ENCODE results near the gene SYNE4.
"Not testable (repeated sequence)": the region's sequence is repeated elsewhere in the genome, so short reads cannot be mapped to it uniquely, and the experiment has no call there.

The SYNE4 gene

DNA sequence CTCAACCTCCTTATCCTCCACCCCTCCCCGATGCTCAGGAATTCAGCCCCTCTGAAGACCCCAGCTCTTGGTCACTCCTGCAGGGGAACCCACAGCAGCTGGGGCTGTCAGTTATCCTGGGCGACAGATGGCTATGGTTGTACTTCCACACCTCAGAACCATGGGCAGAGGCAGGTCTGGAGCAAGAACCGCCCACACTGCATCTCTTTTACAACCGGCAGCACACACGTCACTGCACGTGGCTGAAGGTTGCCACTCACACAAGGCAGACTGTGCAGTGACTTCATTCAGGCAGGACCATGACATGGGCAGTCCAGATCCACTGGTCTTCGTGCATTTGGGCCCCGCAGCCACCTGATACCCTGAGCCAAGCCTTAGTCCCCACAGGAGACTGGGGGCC is 35.1 kb downstream of the SYNE4 start:
- 47 to 48% methylated on average over 8 of the region's 8 CpGs for WGBS, 2 experiments
- Histone ChIP-seq H3K27ac (ENCODE audit: insufficient read depth, low read depth, low read length, poor library complexity, severe bottlenecking) (no peak overlapping the region), H3K4me1 (ENCODE audit: control insufficient read depth, insufficient read depth, low read length) (no peaks in the 10 kb centered on the region), H3K27me3 (ENCODE audit: control insufficient read depth, insufficient read depth, low read length, poor library complexity, severe bottlenecking) (no peaks in the 10 kb centered on the region), H3K9me3 (ENCODE audit: control insufficient read depth, low read length) (no peaks in the 10 kb centered on the region), H3K36me3 (ENCODE audit: control insufficient read depth, insufficient read depth, low read length) (no peaks in the 10 kb centered on the region), H3K4me3 (ENCODE audit: insufficient read depth, low read depth, low read length) (no peak overlapping the region)

DNA sequence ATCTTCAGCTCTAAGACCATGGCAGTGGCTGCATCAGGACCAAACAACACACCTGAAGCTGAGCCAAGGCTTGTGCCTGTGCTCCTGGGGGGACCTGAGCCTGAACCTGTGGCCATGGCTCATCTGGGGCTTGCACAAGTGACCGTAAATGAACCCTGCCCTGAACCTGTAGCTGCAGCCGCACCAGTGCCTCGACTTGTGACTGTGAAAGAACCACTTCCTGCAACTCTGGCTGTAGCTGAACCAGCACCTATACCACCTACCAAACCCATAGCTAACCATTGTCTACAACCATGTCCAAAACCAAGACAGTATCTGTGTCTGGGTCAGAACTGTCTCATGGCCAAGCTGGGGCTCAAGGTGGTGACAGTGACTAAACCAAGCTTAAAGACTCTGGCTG is 41.8 kb downstream of the SYNE4 start:
- Histone ChIP-seq H3K9me3 (ENCODE audit: control insufficient read depth, low read length) (no peaks in the 10 kb centered on the region), H3K36me3 (ENCODE audit: control insufficient read depth, insufficient read depth, low read length) (no peaks in the 10 kb centered on the region), H3K27ac (ENCODE audit: insufficient read depth, low read depth, low read length, poor library complexity, severe bottlenecking) (no peak overlapping the region), H3K4me3 (ENCODE audit: insufficient read depth, low read depth, low read length) (no peak overlapping the region), H3K27me3 (ENCODE audit: control insufficient read depth, insufficient read depth, low read length, poor library complexity, severe bottlenecking) (no peaks in the 10 kb centered on the region), H3K4me1 (ENCODE audit: control insufficient read depth, insufficient read depth, low read length) (no peaks in the 10 kb centered on the region)
- WGBS, 2 experiments = 82% methylated on average over 3 of the region's 3 CpGs

DNA sequence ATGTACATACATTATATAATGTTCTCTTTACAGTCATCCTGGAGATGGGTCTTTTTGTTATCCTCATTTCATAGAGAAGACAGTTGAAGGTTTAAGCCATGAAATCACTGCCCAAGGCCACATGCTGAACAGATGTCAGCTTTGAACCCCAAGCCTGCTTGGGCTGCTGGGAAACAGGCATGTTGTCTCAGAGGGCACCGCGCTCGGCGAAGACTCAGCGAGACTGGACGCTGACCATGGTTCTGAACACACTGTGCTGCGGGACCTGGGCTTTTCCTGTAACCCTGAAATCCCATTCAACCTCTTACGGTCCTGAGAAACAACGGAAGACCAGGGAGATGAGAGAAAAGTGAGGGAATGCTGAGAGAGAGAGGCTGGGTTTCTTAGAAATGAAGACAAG is 45.1 kb downstream of the SYNE4 start:
- H3K4me1 ChIP-seq (ENCODE audit: control insufficient read depth, insufficient read depth, low read length) = no peaks in the 10 kb centered on the region
- peaks cover 29% of the 10 kb centered on the region for H3K27me3 ChIP-seq (ENCODE audit: control insufficient read depth, insufficient read depth, low read length, poor library complexity, severe bottlenecking)
- H3K9me3 ChIP-seq (ENCODE audit: control insufficient read depth, low read length) = no peaks in the 10 kb centered on the region
- H3K27ac ChIP-seq (ENCODE audit: insufficient read depth, low read depth, low read length, poor library complexity, severe bottlenecking) = no peak overlapping the region
- WGBS, 2 experiments = 1 to 7% methylated on average over 9 of the region's 9 CpGs
- H3K4me3 ChIP-seq (ENCODE audit: insufficient read depth, low read depth, low read length) = no peak overlapping the region
- H3K36me3 ChIP-seq (ENCODE audit: control insufficient read depth, insufficient read depth, low read length) = no peaks in the 10 kb centered on the region

DNA sequence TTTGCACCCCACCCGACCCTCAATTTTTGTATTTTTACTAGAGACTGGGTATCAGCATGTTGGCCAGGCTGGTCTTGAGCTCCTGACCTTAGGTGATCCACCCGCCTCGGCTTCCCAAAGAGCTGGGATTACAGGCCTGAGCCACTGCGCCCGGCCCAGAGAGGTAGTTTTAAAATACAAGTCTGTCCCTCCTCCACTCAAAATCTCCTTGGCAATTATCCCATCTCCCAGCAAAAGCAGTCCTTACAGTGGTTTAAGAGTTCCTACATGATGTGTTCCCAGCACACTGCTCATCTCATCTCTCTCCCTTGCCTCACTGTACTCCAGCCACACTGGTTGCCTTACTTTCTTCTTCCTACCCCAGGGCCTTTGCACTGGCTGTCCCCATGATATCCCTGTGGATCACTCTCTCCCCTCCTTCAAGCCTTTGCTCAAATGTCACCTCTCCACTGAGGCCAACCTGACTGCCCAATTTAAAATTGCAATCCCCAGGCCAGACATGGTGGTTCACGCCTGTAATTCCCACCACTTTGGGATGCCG is 48.1 kb downstream of the SYNE4 start:
- Histone ChIP-seq H3K36me3 (ENCODE audit: control insufficient read depth, insufficient read depth, low read length) (no peaks in the 10 kb centered on the region), H3K4me3 (ENCODE audit: insufficient read depth, low read depth, low read length) (no peak overlapping the region), H3K27me3 (ENCODE audit: control insufficient read depth, insufficient read depth, low read length, poor library complexity, severe bottlenecking) (peaks cover 51% of the 10 kb centered on the region), H3K4me1 (ENCODE audit: control insufficient read depth, insufficient read depth, low read length) (no peaks in the 10 kb centered on the region), H3K9me3 (ENCODE audit: control insufficient read depth, low read length) (no peaks in the 10 kb centered on the region), H3K27ac (ENCODE audit: insufficient read depth, low read depth, low read length, poor library complexity, severe bottlenecking) (no peak overlapping the region)
- WGBS, 2 experiments = 90 to 94% methylated on average over 7 of the region's 7 CpGs

DNA sequence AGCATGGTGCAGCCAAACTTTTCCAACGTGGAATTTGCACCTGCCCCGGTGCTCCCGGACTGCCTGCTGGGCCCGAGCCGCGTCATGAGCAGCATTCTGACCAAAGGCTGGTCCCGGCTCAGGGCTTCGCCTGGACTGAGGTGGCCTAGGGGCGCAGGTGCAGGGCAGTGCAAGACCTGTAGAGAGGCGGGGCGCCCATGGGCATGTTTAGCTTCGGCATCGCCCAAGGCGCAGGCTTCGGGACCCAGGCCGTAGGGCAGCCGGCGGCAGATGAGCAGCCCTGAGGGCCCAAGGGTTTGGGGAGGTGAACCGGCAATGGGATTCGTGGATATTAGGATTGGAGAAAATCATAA is 48.7 kb downstream of the SYNE4 start:
- Histone ChIP-seq H3K4me3 (ENCODE audit: insufficient read depth, low read depth, low read length) (no peak overlapping the region), H3K9me3 (ENCODE audit: control insufficient read depth, low read length) (no peaks in the 10 kb centered on the region), H3K4me1 (ENCODE audit: control insufficient read depth, insufficient read depth, low read length) (no peaks in the 10 kb centered on the region), H3K27me3 (ENCODE audit: control insufficient read depth, insufficient read depth, low read length, poor library complexity, severe bottlenecking) (peaks cover 51% of the 10 kb centered on the region), H3K36me3 (ENCODE audit: control insufficient read depth, insufficient read depth, low read length) (no peaks in the 10 kb centered on the region), H3K27ac (ENCODE audit: insufficient read depth, low read depth, low read length, poor library complexity, severe bottlenecking) (no peak overlapping the region)
- 72 to 74% methylated on average over 18 to 20 of the region's 20 CpGs for WGBS, 2 experiments

DNA sequence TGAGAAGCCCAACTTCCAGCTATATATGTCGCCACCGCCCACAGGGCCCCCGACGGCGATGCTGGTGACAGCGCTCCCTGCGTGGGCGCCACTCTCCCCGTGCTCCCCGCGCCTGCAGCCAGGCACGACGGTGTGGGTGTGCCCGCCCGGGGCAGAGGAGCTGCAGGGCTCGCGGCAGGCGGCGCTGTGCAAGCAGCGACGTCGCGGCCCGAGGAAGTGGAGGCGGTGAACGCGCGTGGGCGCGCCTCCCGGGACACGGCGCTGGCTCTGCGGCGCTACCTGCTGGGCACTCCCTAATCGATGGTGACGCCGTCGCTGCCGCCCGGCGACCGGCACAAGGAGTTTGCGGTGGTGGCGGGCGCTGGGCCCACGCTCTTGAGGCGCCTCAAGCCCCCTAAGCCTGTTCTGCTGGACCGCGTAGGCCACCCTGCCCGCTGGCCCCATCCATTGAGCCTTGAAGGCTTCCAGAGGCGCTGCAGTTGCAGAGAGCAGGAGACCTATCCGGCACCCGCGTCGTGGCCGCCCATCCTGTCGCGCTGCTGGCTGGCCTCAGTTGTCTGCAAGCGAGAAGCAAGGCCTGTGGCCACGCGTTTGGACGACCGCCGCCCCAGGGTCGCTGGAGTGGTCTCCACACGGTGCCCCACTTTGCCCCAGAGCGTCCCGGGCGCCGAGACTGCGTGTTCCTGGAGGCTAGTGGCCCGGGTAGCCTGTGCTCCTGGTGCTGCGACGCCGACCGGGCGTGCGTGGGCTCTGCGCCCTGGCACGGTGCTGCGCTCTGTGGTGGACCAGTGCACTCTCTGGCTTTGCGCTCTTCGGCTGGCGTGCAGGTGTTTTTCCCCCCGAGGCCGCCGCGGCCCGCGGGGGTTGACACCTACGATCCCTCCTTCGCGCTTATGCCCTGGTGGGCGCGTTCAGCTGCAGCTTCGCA is 49.3 kb downstream of the SYNE4 start:
- Histone ChIP-seq H3K9me3 (ENCODE audit: control insufficient read depth, low read length) (no peaks in the 10 kb centered on the region), H3K27ac (ENCODE audit: insufficient read depth, low read depth, low read length, poor library complexity, severe bottlenecking) (no peak overlapping the region), H3K4me3 (ENCODE audit: insufficient read depth, low read depth, low read length) (no peak overlapping the region), H3K27me3 (ENCODE audit: control insufficient read depth, insufficient read depth, low read length, poor library complexity, severe bottlenecking) (peaks cover 51% of the 10 kb centered on the region), H3K36me3 (ENCODE audit: control insufficient read depth, insufficient read depth, low read length) (no peaks in the 10 kb centered on the region), H3K4me1 (ENCODE audit: control insufficient read depth, insufficient read depth, low read length) (no peaks in the 10 kb centered on the region)
- 30% methylated on average over 97 of the region's 97 CpGs for WGBS, 2 experiments

DNA sequence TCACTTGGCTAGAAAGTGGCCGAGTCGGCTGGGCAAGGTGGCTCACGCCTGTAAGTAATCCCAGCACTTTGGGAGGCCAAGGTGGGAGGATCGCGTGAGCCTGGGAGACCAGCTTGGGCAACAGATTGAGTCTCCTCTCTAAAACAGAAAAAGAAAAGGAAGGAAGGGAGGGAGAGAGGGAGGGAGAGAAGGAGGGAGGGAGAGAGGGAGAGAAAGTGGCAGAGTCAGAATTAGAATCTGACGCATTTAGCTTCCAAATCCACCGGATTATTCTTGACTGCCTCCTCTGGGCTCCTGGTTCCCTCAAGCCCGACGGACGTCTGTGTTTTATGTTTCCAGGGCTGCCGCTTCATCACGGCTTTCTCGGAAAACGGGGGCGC is 50.0 kb downstream of the SYNE4 start:
- peaks cover 51% of the 10 kb centered on the region for H3K27me3 ChIP-seq (ENCODE audit: control insufficient read depth, insufficient read depth, low read length, poor library complexity, severe bottlenecking)
- no peaks in the 10 kb centered on the region for H3K4me1 ChIP-seq (ENCODE audit: control insufficient read depth, insufficient read depth, low read length)
- 49 to 53% methylated on average over 15 of the region's 15 CpGs for WGBS, 2 experiments
- no peak overlapping the region for H3K27ac ChIP-seq (ENCODE audit: insufficient read depth, low read depth, low read length, poor library complexity, severe bottlenecking)
- no peaks in the 10 kb centered on the region for H3K9me3 ChIP-seq (ENCODE audit: control insufficient read depth, low read length)
- no peak overlapping the region for H3K4me3 ChIP-seq (ENCODE audit: insufficient read depth, low read depth, low read length)
- H3K36me3 ChIP-seq (ENCODE audit: control insufficient read depth, insufficient read depth, low read length) = no peaks in the 10 kb centered on the region

DNA sequence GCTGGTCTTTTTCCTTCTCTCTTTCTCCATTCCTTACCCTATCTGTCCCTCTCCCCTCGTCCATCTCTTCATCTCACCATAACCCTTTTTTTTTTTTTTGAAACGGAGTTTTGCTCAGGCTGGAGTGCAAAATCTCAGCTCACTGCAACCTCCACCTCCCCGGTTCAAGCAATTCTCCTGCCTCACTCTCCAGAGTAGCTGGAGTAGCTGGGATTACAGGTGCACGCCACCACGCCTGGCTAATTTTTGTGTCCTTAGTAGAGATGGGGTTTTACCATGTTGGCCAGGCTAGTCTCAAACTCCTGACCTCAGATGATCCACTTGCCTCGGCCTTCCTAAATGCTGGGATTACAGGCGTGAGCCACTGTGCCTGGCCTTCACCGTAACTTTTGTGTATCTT is 51.2 kb downstream of the SYNE4 start:
- peaks cover 51% of the 10 kb centered on the region for H3K27me3 ChIP-seq (ENCODE audit: control insufficient read depth, insufficient read depth, low read length, poor library complexity, severe bottlenecking)
- H3K4me3 ChIP-seq (ENCODE audit: insufficient read depth, low read depth, low read length); H3K9me3 ChIP-seq (ENCODE audit: control insufficient read depth, low read length); H3K36me3 ChIP-seq (ENCODE audit: control insufficient read depth, insufficient read depth, low read length); H3K27ac ChIP-seq (ENCODE audit: insufficient read depth, low read depth, low read length, poor library complexity, severe bottlenecking); H3K4me1 ChIP-seq (ENCODE audit: control insufficient read depth, insufficient read depth, low read length): not testable (repeated sequence)
- 75 to 79% methylated on average over 8 of the region's 8 CpGs for WGBS, 2 experiments

GRCh38 chr19:35955881-35956634 is 52.6 kb downstream of the SYNE4 start:
- Histone ChIP-seq H3K9me3 (ENCODE audit: control insufficient read depth, low read length) (no peaks in the 10 kb centered on the region), H3K27me3 (ENCODE audit: control insufficient read depth, insufficient read depth, low read length, poor library complexity, severe bottlenecking) (peaks cover 46% of the 10 kb centered on the region), H3K36me3 (ENCODE audit: control insufficient read depth, insufficient read depth, low read length) (no peaks in the 10 kb centered on the region), H3K4me1 (ENCODE audit: control insufficient read depth, insufficient read depth, low read length) (no peaks in the 10 kb centered on the region), H3K27ac (ENCODE audit: insufficient read depth, low read depth, low read length, poor library complexity, severe bottlenecking) (no peak overlapping the region), H3K4me3 (ENCODE audit: insufficient read depth, low read depth, low read length) (no peak overlapping the region)
- WGBS, 2 experiments = 83 to 89% methylated on average over 6 of the region's 6 CpGs
